ENCODE data around the gene RHEX.
"Not testable (repeated sequence)": the region's sequence is repeated elsewhere in the genome, so short reads cannot be mapped to it uniquely, and the experiment has no call there.

Gene RHEX

GRCh38 chr1:206058927-206059292 lies 5.9 kb downstream of the RHEX start:
- no peak for DNase-seq (ENCODE audit: low spot score)
- no peak for TF ChIP-seq CTCF (conservative IDR thresholded peaks at IDR 0.05; ENCODE audit: low read depth)
- CTCF ChIA-PET: no interaction called here
- POLR2A ChIA-PET (ENCODE audit: low non-redundant PET): no interaction called here
- H3K27ac ChIP-seq: no peak overlapping the region

GRCh38 chr1:206059355-206059915 lies 6.5 kb downstream of the RHEX start:
- DNase-seq (ENCODE audit: low spot score): no peak
- POLR2A ChIA-PET (ENCODE audit: low non-redundant PET): no interaction called here
- no peak for TF ChIP-seq CTCF (conservative IDR thresholded peaks at IDR 0.05; ENCODE audit: low read depth)
- CTCF ChIA-PET: interaction anchor here (1.0 kb wide), 1 partner anchor 82 kb away, joined by 3 read pairs; no protein-coding TSS in a partner anchor
- H3K27ac ChIP-seq: no peak overlapping the region

- POLR2A ChIA-PET (ENCODE audit: low non-redundant PET): no interaction called here
- no peak overlapping the region for H3K27ac ChIP-seq
- CTCF ChIA-PET: interaction anchor here (0.7 kb wide), 1 partner anchor 40 kb away, joined by 4 read pairs; no protein-coding TSS in a partner anchor
- DNase-seq (ENCODE audit: low spot score): no peak
- TF ChIP-seq CTCF (conservative IDR thresholded peaks at IDR 0.05; ENCODE audit: low read depth): no peak
Measured at GRCh38 chr1:206060844-206061243, 7.9 kb downstream of the RHEX start.

- POLR2A ChIA-PET (ENCODE audit: low non-redundant PET): no interaction called here
Measured at GRCh38 chr1:206062464-206062863, 9.5 kb downstream of the RHEX start.

GRCh38 chr1:206064001-206064400 lies 11.0 kb downstream of the RHEX start:
- DNase-seq (ENCODE audit: low spot score); POLR2A ChIA-PET (ENCODE audit: low non-redundant PET); H3K27ac ChIP-seq; CTCF ChIA-PET: not testable (repeated sequence)

More at GRCh38 chr1:206062464-206062863, 9.5 kb downstream of the RHEX start:
- H3K27ac ChIP-seq: no peak overlapping the region
- no peak for DNase-seq (ENCODE audit: low spot score)
- no peak for TF ChIP-seq CTCF (conservative IDR thresholded peaks at IDR 0.05; ENCODE audit: low read depth)
- CTCF ChIA-PET: interaction anchor here (0.5 kb wide), 1 partner anchor 25 kb away, joined by 3 read pairs; no protein-coding TSS in a partner anchor

GRCh38 chr1:206064501-206064900 lies 11.5 kb downstream of the RHEX start:
- DNase-seq (ENCODE audit: low spot score); CTCF ChIA-PET; POLR2A ChIA-PET (ENCODE audit: low non-redundant PET); H3K27ac ChIP-seq: not testable (repeated sequence)

- ChIA-PET CTCF (no interaction called here), POLR2A (ENCODE audit: low non-redundant PET) (no interaction called here)
- H3K27ac ChIP-seq: no peak overlapping the region
- DNase-seq (ENCODE audit: low spot score): no peak
- TF ChIP-seq CTCF (conservative IDR thresholded peaks at IDR 0.05; ENCODE audit: low read depth): no peak
Measured at GRCh38 chr1:206065547-206066145, 12.7 kb downstream of the RHEX start.

Measured in RWPE1 (cell line).